Measurements from ENCODE around the gene PREB.

GRCh38 chr2:27081984-27082772, 52.3 kb downstream of the PREB start:
- TF ChIP-seq CTCF (IDR thresholded peaks at IDR 0.05; ENCODE audit: insufficient read depth, low read length, poor library complexity, severe bottlenecking) (no peak), EZH2phosphoT487 (conservative IDR thresholded peaks at IDR 0.05; ENCODE audit: low read length) (no peak)
